GM21447 (cell line): ENCODE measurements around the gene CTDSPL.
"Not testable (repeated sequence)": the region's sequence is repeated elsewhere in the genome, so short reads cannot be mapped to it uniquely, and the experiment has no call there.

ENCODE experiments used
- ATAC-seq: cut with Tn5 transposase; IDR thresholded peaks from one replicate; pipeline ENCODE4 v1.9.1; 2021; ENCODE audit not compliant: unreplicated experiment

The CTDSPL gene

GRCh38 chr3:37985637-37986320, 124.1 kb downstream of the CTDSPL start:
- no peak for ATAC-seq

GRCh38 chr3:37986479-37987314, 125.0 kb downstream of the CTDSPL start:
- no peak for ATAC-seq

GRCh38 chr3:37987315-37987697, 125.6 kb downstream of the CTDSPL start:
- ATAC-seq: no peak

GRCh38 chr3:37987751-37988179, 126.1 kb downstream of the CTDSPL start:
- no peak for ATAC-seq

- ATAC-seq: not testable (repeated sequence)
Measured at GRCh38 chr3:37988376-37988775, 126.7 kb downstream of the CTDSPL start.

- ATAC-seq: no peak
Measured at GRCh38 chr3:37988931-37989525, 127.3 kb downstream of the CTDSPL start.

- ATAC-seq: no peak
Measured at GRCh38 chr3:37989821-37990480, 128.3 kb downstream of the CTDSPL start.

GRCh38 chr3:37990527-37990926, 128.8 kb downstream of the CTDSPL start, which contains the start of gene VILL:
Gene VILL (plus strand): TSS chr3:37990786. CDS start chr3:37993673, 2,887 bp downstream.
- ATAC-seq: no peak

- no peak for ATAC-seq
Measured at GRCh38 chr3:37991109-37991508, 129.4 kb downstream of the CTDSPL start.

GRCh38 chr3:37991823-37992222, 130.1 kb downstream of the CTDSPL start:
- ATAC-seq: no peak

GRCh38 chr3:37992271-37993066, 130.8 kb downstream of the CTDSPL start:
- no peak for ATAC-seq

- ATAC-seq: no peak
Measured at GRCh38 chr3:37993067-37993455, 131.4 kb downstream of the CTDSPL start.

GRCh38 chr3:37993460-37993819, 131.8 kb downstream of the CTDSPL start:
- ATAC-seq: no peak

- peak; percentile 54 for ATAC-seq
Measured at GRCh38 chr3:37993820-37994638, 132.3 kb downstream of the CTDSPL start.

GRCh38 chr3:37994639-37994972, 132.9 kb downstream of the CTDSPL start:
- no peak for ATAC-seq

- no peak for ATAC-seq
Measured at GRCh38 chr3:37995652-37996641, 134.3 kb downstream of the CTDSPL start.

- peak; percentile 43 for ATAC-seq
Measured at GRCh38 chr3:37996785-37997301, 135.2 kb downstream of the CTDSPL start.

- no peak for ATAC-seq
Measured at GRCh38 chr3:37997342-37997741, 135.7 kb downstream of the CTDSPL start.
